T-helper 2 cell treated with Interferon-gamma antibody and Interleukin-4, amounts not matched to agents 100 ng/mL and 5 ng/mL, for 36 hours (primary cell): Measurements from ENCODE around the gene ARIH2. TPM values are rescaled to one million over a fixed set of nuclear protein-coding genes. Genes with fewer than 3 reads are reported as not detected.
"Not testable (repeated sequence)": the region's sequence is repeated elsewhere in the genome, so short reads cannot be mapped to it uniquely, and the experiment has no call there.

ENCODE experiments used
- intact Hi-C: fragments of 100-400 bp; cut with micrococcal nuclease; formaldehyde crosslinking; loops from one replicate; pipeline ENCODE4 v1.15.1; 2023
- total RNA-seq: library from RNA; stranded (reverse); gene quantifications from 2 replicates; pipeline ENCODE4 v1.2.3, GENCODE V29; 2022

Gene ARIH2
- 114 and 119 TPM in 2 replicates for total RNA-seq

DNA sequence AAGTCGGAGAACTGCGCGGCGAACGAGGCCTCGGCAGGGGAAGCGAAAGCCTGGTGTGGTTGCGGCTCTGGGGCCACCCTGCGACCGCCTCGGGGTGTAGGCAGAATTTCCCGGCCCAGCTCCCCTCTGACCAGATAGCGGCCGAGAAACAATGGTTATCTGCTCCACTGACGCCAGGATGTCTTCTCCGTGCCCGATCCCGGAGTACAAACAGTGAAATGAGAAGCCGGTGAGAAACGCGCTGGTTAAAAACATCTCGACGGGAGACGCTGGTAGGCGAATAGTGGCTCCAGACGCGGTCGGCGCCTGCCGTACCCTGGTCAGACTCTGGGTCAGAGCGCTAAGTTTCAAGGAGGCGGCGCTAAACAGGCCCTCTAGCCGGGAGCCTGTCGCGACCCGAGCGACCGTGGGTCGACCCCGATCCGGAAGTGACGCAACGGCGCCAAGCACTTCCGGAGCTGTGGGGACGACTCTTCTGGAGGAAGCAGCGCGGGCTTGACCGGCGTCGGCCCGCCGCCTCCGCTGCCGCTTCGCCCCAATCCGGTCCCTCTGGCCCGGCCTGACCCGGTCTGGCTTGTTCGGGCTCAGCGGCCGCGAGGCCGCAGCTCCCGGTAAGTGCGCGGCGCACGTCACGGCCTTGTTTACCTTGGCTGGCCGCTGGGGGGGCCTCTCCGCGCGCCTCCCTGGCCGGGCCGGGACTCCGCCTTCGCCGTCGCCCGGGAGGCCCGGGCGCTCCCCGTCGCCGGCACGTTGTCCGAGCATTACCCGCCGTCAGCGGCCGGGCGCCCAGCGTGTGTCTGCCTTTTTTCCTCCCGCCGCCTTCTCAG is at the start of gene ARIH2:
Gene ARIH2, plus strand, starts transcription at position 455 of the 827 bp plus-strand sequence. CDS start 8,717 bp downstream, outside the sequence.
- intact Hi-C loops = loop anchor here (1.0 to 5.0 kb wide), 6 partner anchors 19 to 201 kb away; partner anchors contain the start of genes IP6K2, PRKAR2A, QRICH1 and WDR6

DNA sequence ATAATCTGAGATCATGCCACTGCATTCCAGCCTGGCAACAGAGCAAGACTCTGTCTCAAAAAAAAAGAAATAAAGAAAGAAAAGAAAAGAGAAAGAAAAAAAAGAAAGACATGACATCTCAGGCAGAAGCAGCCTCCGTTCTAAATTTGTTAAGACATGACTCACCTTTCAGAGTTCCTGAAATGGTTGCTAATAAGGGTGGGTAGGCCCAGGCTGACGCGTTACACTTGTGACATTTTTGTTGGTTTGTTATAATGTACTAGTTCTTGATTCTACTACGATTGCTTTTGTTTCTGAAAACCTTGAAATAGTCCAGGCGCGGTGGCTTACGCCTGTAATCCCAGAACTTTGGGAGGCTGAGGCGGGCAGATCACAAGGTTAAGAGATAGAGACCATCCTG is 41.0 kb upstream of the ARIH2 start:
- intact Hi-C loops = no loop called here

GRCh38 chr3:48879307-48879993 is 39.2 kb upstream of the ARIH2 start:
- intact Hi-C loops = no loop called here

- intact Hi-C loops = no loop called here
Measured at GRCh38 chr3:48879994-48880377, 38.7 kb upstream of the ARIH2 start.

- intact Hi-C loops = no loop called here
Measured at GRCh38 chr3:48881006-48881405, 37.6 kb upstream of the ARIH2 start.

GRCh38 chr3:48881652-48882114 is 37.0 kb upstream of the ARIH2 start:
- intact Hi-C loops = no loop called here

GRCh38 chr3:48885753-48886152 is 32.9 kb upstream of the ARIH2 start:
- intact Hi-C loops = no loop called here

DNA sequence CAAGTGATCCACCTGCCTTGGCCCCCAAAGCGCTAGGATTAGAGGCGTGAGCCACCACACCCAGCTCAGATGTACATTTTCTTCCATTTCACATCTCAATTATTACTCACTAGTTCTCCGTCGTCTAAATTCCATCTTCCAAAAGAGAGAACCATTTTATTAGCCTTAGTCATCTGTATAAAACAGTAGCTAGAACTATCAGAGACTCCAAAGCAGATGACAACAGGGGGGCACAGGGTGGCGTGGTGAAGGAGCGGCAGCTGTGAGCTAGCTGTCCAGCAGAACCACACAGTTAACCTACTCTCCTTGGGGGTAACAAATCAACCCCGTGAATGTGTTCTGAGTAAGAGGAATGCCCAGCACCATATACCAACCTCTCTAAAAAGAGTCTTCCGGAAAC is 27.0 kb upstream of the ARIH2 start:
- intact Hi-C loops = no loop called here

DNA sequence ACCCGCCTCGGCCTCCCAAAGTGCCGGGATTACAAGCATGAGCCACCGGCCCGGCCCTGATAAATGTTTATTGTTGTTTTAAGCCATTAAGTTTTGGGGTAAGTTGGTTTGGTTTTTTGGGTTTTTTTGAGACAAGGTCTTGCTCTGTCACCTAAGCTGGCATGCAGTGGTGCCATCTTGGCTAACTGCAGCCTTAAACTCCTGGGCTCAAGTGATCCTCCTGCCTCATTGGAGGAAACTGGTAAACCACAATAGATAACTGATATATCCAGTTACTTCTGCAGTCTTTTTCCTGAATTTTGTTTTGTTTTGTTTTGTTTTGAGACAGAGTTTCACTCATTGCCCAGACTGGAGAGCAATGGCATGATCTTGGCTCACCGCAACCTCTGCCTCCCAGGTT is 24.1 kb upstream of the ARIH2 start:
- intact Hi-C loops = no loop called here

DNA sequence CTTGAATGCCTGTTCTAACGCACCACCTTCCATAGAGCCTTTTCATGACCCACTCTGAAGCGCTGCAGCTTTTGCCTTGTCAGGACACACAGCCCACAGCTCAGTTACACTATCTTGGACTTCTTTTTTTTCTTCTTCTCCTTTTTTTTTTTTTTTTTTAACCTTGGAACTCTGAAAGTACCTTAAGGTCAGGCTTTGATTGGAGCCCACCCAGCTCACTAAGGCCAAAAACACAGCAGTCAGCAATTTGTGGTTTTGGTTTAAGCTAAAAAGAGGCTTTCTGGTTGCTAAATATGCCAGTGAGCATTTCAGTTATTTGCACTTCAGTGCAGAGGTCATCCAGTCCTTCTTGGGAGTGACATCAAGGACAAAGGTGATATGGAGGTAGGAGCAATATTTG is 21.7 kb upstream of the ARIH2 start:
- intact Hi-C loops = loop anchor here (5.0 kb wide), 1 partner anchor 195 kb away; the partner anchor contains the start of gene QRICH1

DNA sequence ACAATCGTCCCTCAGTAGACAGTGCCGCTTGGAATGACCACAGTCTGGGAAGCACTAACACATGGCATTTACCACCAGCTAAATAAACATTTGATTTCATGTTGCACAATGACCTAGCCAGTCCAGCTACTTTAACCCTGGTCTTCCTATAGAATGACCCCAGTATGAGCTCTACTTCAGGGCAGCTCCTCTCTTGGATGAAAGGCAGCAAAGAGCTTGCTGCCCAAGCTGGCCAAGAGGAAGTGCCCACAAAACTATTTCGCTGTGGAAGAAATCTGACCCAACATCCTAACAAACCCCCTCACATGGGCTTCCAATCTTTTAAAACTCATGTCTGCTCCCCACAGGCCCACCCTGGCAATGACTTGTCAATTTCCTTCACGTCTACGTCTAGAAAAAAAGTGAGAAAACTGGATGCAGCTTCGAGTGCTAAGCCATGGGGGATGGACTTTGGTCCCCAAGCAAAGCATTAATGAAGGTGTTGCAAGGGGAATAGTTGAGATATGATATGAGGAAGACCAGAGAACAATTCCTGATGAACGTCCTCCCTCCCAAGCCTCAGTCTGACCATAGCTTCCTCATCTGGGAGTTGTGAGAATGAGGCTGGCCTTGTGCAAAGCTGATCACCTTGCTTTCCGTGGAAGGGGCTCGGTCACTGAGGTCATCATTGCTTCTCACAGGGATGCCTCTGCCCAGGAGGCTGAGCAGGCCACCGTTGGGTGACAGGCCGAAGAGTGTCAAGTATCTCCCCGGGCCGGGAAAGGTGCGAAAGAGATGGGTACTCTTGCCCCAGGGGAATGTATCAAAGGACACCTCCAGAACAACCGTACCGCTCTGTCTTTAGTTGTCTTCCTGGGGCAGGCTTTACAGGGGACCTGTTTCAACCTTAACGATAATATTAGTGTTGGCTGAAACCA is 20.9 kb upstream of the ARIH2 start:
- intact Hi-C loops = loop anchor here (1.0 to 5.0 kb wide), 2 partner anchors 50 to 195 kb away; partner anchors contain the start of genes PRKAR2A and QRICH1

DNA sequence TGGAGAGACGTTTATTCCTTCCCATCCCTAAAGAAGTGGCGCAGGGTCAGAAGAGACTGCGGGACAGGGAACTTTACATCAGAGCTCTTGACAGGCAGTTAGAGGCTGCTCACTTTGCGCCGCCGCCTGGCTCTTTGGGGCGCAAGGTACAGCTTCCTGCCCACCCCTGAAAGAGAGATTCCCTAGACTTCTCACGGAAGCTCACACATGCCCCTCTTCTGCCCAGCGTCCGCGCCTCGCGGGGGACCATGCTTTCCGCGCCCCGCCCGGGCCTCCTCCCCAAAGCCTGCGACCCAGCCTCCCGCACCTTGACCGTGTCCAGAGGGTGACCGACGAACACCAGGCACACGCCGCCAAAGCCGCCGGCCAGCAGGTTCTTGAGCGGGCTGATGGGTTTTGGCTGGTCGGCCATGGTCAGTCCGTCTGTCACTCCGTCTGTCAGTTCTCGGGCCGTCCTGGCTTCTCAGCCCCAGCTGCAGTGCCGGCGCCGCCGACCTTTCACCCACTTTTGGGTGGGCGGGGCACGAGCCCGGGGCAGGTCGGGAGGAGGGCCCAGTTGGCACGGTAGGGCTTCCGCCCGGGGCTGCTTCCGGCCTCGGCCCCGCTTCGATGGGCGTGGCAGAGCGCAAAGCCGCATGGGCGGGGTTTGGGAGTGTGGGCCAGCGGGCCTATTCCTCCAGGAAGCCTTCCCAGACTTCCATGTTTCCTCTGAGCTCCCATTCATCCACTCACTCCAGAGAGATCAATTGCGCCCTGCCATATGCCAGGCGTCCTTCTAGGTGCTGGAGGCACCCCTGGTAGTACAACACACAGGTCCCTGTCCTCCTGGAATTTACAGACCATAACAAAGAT is 20.0 kb upstream of the ARIH2 start, which contains the start of gene SLC25A20:
Gene SLC25A20, minus strand, starts transcription at position 500 of the 852 bp plus-strand sequence. Its CDS starts 88 bp downstream, at position 412.
- intact Hi-C loops = loop anchor here (1.0 to 5.0 kb wide), 3 partner anchors 20 to 194 kb away; partner anchors contain the start of genes ARIH2, PRKAR2A and QRICH1

DNA sequence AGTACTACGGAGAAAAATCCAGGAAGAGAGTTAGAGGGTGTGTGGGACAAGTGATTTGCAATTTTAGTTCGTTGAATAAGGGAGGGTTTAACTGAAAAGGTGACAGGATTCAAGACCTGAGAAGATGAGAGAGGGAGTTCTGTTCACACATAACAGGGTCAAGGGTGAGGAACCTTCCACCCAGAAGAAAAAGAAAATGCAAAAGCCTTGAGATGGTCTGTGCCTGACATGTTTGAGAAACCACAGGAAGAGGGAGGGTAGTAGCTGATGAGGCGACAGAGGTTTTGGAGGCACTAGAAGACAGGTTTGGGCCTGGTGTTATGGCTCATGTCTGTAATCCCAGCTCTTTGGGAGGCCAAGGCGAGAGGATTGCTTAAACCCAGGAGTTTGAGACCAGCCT is 19.4 kb upstream of the ARIH2 start:
- intact Hi-C loops = loop anchor here (1.0 to 5.0 kb wide), 2 partner anchors 19 to 193 kb away; partner anchors contain the start of genes ARIH2 and QRICH1

- intact Hi-C loops = not testable (repeated sequence)
Measured at GRCh38 chr3:48907026-48907425, 11.6 kb upstream of the ARIH2 start.

DNA sequence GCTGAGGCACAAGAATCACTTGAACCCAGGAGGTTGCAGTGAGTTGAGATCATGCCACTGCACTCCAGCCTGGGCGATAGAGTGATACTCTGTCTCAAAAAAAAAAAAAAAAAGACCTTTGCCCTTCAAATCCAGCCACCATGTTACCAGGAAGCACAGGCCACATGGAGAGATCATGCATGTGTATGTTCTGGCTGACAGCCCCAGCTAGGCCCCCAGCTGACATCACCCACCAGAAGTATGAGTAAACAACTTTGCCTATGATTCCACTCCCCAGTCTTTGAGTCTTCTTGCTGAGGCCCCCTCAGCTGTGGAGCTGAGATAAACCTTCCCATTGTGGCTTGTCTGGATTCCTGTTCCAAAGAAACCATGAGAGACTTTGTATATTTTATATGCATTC is 3.3 kb upstream of the ARIH2 start:
- intact Hi-C loops = loop anchor here (5.0 kb wide), 2 partner anchors 92 to 177 kb away; partner anchors contain the start of genes QRICH1 and WDR6

- intact Hi-C loops = loop anchor here (5.0 kb wide), 2 partner anchors 88 to 173 kb away; partner anchors contain the start of genes QRICH1 and WDR6
Measured at GRCh38 chr3:48919215-48920138, 835 bp downstream of the ARIH2 start.

DNA sequence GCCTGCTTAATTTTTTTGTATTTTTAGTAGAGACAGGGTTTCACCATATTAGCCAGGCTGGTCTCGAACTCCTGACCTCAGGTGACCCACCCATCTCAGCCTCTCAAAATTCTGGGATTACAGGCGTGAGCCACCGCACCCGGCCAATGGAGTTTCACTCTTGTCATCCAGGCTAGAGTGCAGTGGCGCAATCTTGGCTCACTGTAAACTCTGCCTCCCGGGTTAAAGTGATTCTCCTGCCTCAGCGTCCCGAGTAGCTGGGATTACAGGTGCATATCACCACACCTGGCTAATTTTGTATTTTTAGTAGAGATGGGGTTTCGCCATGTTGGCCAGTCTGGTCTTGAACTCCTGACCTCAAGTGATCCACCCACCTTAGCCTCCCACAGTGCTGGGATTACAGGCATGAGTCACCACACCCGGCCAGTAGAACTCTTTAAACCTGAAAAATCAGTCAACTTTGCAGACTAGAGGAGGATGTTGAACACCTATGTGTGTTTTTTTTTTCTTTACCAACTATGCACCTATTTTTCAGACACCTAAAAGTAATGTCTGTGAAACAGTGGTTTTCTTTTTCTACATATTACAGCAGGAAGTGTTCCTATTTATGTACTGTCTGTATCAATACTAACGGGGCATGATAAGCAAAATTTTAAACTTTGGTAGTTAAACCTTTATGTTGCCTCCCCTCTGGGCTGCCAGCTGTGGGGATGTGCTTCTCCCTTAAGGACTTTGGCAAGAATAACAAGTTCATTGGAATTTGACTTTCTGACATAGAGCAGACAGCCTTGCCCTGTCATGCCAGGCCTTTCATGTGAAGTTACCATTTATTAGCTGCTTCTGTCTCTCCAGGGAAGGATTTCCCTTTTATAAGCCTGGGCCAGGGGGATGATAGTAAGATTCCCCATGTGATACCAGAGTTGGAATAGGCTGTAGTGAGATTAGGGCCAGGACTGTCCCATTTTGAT is 8.1 kb downstream of the ARIH2 start:
- intact Hi-C loops = no loop called here
